ENCODE results near the gene B3GALT2. TPM values are rescaled to one million over a fixed set of nuclear protein-coding genes. Genes with fewer than 3 reads are reported as not detected.
"Not testable (repeated sequence)": the region's sequence is repeated elsewhere in the genome, so short reads cannot be mapped to it uniquely, and the experiment has no call there.

B3GALT2 gene
- not detected in 2 replicates for total RNA-seq (2014; rRNA removed; shearing (Covaris generic); ENCODE audit: low replicate concordance)

- in situ Hi-C loops (cut with HindIII; ENCODE audit: low pct_unique_long_range_greater_than_20kb, low sequenced_read_pairs): no loop called here
- no peak for DNase-seq (ENCODE audit: low read depth)
Observed at GRCh38 chr1:193185901-193186731, at the start of gene B3GALT2. B3GALT2 (minus strand) TSS chr1:193186613; CDS start chr1:193181562, 5,051 bp downstream.

- DNase-seq (ENCODE audit: low read depth): no peak
- in situ Hi-C loops (cut with HindIII; ENCODE audit: low pct_unique_long_range_greater_than_20kb, low sequenced_read_pairs): no loop called here
Observed at GRCh38 chr1:193234530-193234929, 48.1 kb upstream of the B3GALT2 start.

GRCh38 chr1:193231146-193231545, 44.7 kb upstream of the B3GALT2 start:
- in situ Hi-C loops (cut with HindIII; ENCODE audit: low pct_unique_long_range_greater_than_20kb, low sequenced_read_pairs); DNase-seq (ENCODE audit: low read depth): not testable (repeated sequence)

GRCh38 chr1:193229136-193229535, 42.7 kb upstream of the B3GALT2 start:
- no peak for DNase-seq (ENCODE audit: low read depth)
- in situ Hi-C loops (cut with HindIII; ENCODE audit: low pct_unique_long_range_greater_than_20kb, low sequenced_read_pairs): no loop called here

- DNase-seq (ENCODE audit: low read depth): no peak
- in situ Hi-C loops (cut with HindIII; ENCODE audit: low pct_unique_long_range_greater_than_20kb, low sequenced_read_pairs): no loop called here
Observed at GRCh38 chr1:193222056-193222615, 35.7 kb upstream of the B3GALT2 start.

- no peak for DNase-seq (ENCODE audit: low read depth)
- in situ Hi-C loops (cut with HindIII; ENCODE audit: low pct_unique_long_range_greater_than_20kb, low sequenced_read_pairs): no loop called here
Observed at GRCh38 chr1:193221651-193222050, 35.2 kb upstream of the B3GALT2 start.

GRCh38 chr1:193219391-193219790, 33.0 kb upstream of the B3GALT2 start:
- in situ Hi-C loops (cut with HindIII; ENCODE audit: low pct_unique_long_range_greater_than_20kb, low sequenced_read_pairs): no loop called here
- DNase-seq (ENCODE audit: low read depth): no peak

GRCh38 chr1:193216920-193217319, 30.5 kb upstream of the B3GALT2 start:
- DNase-seq (ENCODE audit: low read depth): no peak
- in situ Hi-C loops (cut with HindIII; ENCODE audit: low pct_unique_long_range_greater_than_20kb, low sequenced_read_pairs): no loop called here

GRCh38 chr1:193213998-193214397, 27.6 kb upstream of the B3GALT2 start:
- no peak for DNase-seq (ENCODE audit: low read depth)
- in situ Hi-C loops (cut with HindIII; ENCODE audit: low pct_unique_long_range_greater_than_20kb, low sequenced_read_pairs): no loop called here

- DNase-seq (ENCODE audit: low read depth): no peak
- in situ Hi-C loops (cut with HindIII; ENCODE audit: low pct_unique_long_range_greater_than_20kb, low sequenced_read_pairs): no loop called here
Observed at GRCh38 chr1:193212637-193213036, 26.2 kb upstream of the B3GALT2 start.

GRCh38 chr1:193211539-193211938, 25.1 kb upstream of the B3GALT2 start:
- peak; percentile 10 for DNase-seq (ENCODE audit: low read depth)
- in situ Hi-C loops (cut with HindIII; ENCODE audit: low pct_unique_long_range_greater_than_20kb, low sequenced_read_pairs): no loop called here

GRCh38 chr1:193210996-193211395, 24.6 kb upstream of the B3GALT2 start:
- no peak for DNase-seq (ENCODE audit: low read depth)

GRCh38 chr1:193201021-193201420, 14.6 kb upstream of the B3GALT2 start:
- in situ Hi-C loops (cut with HindIII; ENCODE audit: low pct_unique_long_range_greater_than_20kb, low sequenced_read_pairs): no loop called here

More at GRCh38 chr1:193210996-193211395, 24.6 kb upstream of the B3GALT2 start:
- in situ Hi-C loops (cut with HindIII; ENCODE audit: low pct_unique_long_range_greater_than_20kb, low sequenced_read_pairs): no loop called here

GRCh38 chr1:193199940-193200339, 13.5 kb upstream of the B3GALT2 start:
- no peak for DNase-seq (ENCODE audit: low read depth)
- in situ Hi-C loops (cut with HindIII; ENCODE audit: low pct_unique_long_range_greater_than_20kb, low sequenced_read_pairs): no loop called here

More at GRCh38 chr1:193201021-193201420, 14.6 kb upstream of the B3GALT2 start:
- no peak for DNase-seq (ENCODE audit: low read depth)

- in situ Hi-C loops (cut with HindIII; ENCODE audit: low pct_unique_long_range_greater_than_20kb, low sequenced_read_pairs): no loop called here
- DNase-seq (ENCODE audit: low read depth): no peak
Observed at GRCh38 chr1:193192586-193192985, 6.2 kb upstream of the B3GALT2 start.

- in situ Hi-C loops (cut with HindIII; ENCODE audit: low pct_unique_long_range_greater_than_20kb, low sequenced_read_pairs): no loop called here
- no peak for DNase-seq (ENCODE audit: low read depth)
Observed at GRCh38 chr1:193190096-193190744, 3.8 kb upstream of the B3GALT2 start.

- in situ Hi-C loops (cut with HindIII; ENCODE audit: low pct_unique_long_range_greater_than_20kb, low sequenced_read_pairs): no loop called here
- no peak for DNase-seq (ENCODE audit: low read depth)
Observed at GRCh38 chr1:193189442-193190095, 3.2 kb upstream of the B3GALT2 start.

GRCh38 chr1:193188915-193189314, 2.5 kb upstream of the B3GALT2 start:
- in situ Hi-C loops (cut with HindIII; ENCODE audit: low pct_unique_long_range_greater_than_20kb, low sequenced_read_pairs); DNase-seq (ENCODE audit: low read depth): not testable (repeated sequence)

GRCh38 chr1:193187114-193187513, 701 bp upstream of the B3GALT2 start:
- no peak for DNase-seq (ENCODE audit: low read depth)
- in situ Hi-C loops (cut with HindIII; ENCODE audit: low pct_unique_long_range_greater_than_20kb, low sequenced_read_pairs): no loop called here

All from Caki2 (cell line).